Prostate gland (tissue), 2 donors: Measurements from ENCODE around the gene TPH1.

Source experiments
- POLR2A ChIP-seq: fragments of 450-650 bp; IDR thresholded peaks from one replicate; pipeline ENCODE4 v1.6.1; 2016; ENCODE audit warnings: antibody characterized with exemption, mild to moderate bottlenecking
- POLR2AphosphoS5 ChIP-seq: sonication (generic); formaldehyde crosslinking; IDR thresholded peaks from one replicate; pipeline ENCODE4 v1.6.1; 2017; ENCODE audit warnings: antibody characterized with exemption
- TF ChIP-seq, protein P1 (sequence below), 4 experiments: fragments of 200-600 bp in 2 of 4; fragments of 450-650 bp in 2 of 4; sonication (generic) in 2 of 4; IDR thresholded peaks; 1 replicate in 3 of 4; 2 replicates in 1 of 4; pipeline ENCODE4 v1.5.1; 2016 to 2019; ENCODE audit warnings: antibody characterized with exemption in 4 of 4, mild to moderate bottlenecking in 2 of 4, moderate library complexity in 2 of 4

DNA sequence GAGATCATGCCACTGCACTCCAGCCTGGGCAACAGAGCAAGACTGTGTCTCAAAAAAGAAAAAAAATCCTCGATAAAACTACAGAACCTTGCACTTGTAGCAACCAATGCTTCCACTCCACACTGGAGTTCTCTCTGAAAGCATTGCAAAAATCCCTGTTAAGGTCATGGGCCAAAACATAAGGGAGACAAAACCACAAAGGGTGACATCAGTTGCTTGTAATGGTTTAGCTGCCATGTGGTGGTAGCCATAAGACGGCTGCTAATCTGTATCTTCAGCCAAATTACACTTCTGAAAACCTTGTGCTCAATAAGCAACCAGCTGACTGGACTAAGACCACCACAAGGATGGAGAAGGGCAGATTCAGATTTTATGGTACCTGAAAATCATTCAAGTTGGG, 20.6 kb upstream of the TPH1 start:
- TF ChIP-seq, protein P1, sequence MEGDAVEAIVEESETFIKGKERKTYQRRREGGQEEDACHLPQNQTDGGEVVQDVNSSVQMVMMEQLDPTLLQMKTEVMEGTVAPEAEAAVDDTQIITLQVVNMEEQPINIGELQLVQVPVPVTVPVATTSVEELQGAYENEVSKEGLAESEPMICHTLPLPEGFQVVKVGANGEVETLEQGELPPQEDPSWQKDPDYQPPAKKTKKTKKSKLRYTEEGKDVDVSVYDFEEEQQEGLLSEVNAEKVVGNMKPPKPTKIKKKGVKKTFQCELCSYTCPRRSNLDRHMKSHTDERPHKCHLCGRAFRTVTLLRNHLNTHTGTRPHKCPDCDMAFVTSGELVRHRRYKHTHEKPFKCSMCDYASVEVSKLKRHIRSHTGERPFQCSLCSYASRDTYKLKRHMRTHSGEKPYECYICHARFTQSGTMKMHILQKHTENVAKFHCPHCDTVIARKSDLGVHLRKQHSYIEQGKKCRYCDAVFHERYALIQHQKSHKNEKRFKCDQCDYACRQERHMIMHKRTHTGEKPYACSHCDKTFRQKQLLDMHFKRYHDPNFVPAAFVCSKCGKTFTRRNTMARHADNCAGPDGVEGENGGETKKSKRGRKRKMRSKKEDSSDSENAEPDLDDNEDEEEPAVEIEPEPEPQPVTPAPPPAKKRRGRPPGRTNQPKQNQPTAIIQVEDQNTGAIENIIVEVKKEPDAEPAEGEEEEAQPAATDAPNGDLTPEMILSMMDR (IDR thresholded peaks at IDR 0.05), result no peak
- TF ChIP-seq POLR2A, result no peak
- no peak for TF ChIP-seq POLR2AphosphoS5
